B cell (primary cell): ENCODE data around the gene ANKRD10. TPM values are rescaled to one million over a fixed set of nuclear protein-coding genes. Genes with fewer than 3 reads are reported as not detected.

Experiments used
- ATAC-seq: fragments of 200-7000 bp; cut with Tn5 transposase; one replicate; pipeline ENCODE4 v1.10.0; 2021; ENCODE audit warnings: low read depth, mild to moderate bottlenecking, moderate number of reproducible peaks, moderate library complexity
- CTCF ChIA-PET: fragments of 350-600 bp; sonication (Branson Sonifier 250); formaldehyde crosslinking; loops from one replicate; lab custom pipeline; 2021; ENCODE audit warnings: antibody characterized with exemption, inconsistent platforms; lab: Charles Lee
- POLR2A ChIA-PET: fragments of 350-600 bp; sonication (Branson Sonifier 250); formaldehyde crosslinking; loops from one replicate; lab custom pipeline; 2021; ENCODE audit warnings: antibody characterized with exemption; lab: Charles Lee
- DNase-seq: peaks from one replicate; pipeline ENCODE4 v3.0.0; 2013
- H2AFZ ChIP-seq: 2 replicates; pipeline ENCODE4 v1.6.1; 2012; ENCODE audit warnings: mild to moderate bottlenecking, low read depth, low read length; ENCODE audit not compliant: insufficient read depth, poor library complexity, severe bottlenecking
- H3K27ac ChIP-seq, 2 donors: 1 replicate in 1 of 2; 2 replicates in 1 of 2; pipeline ENCODE4 v1.5.1; 2012 to 2013; ENCODE audit warnings: low read length in 2 of 2, mild to moderate bottlenecking in 2 of 2, moderate library complexity in 1 of 2
- H3K27me3 ChIP-seq, 4 experiments: fragments of 200-600 bp in 1 of 4; sonication (generic) in 1 of 4; replicated peaks in 1 of 4; 1 replicate in 2 of 4; 2 replicates in 2 of 4; pipeline versions ENCODE4 v1.6.1 to v1.7.0; 2013 to 2016; ENCODE audit warnings: low read length in 3 of 4, mild to moderate bottlenecking in 2 of 4, mixed read lengths in 1 of 4, moderate library complexity in 1 of 4; ENCODE audit not compliant: insufficient read depth in 4 of 4, control insufficient read depth in 3 of 4; ENCODE audit errors: control extremely low read depth in 1 of 4
- H3K36me3 ChIP-seq, 2 experiments: replicated peaks in 1 of 2; 1 replicate in 1 of 2; 2 replicates in 1 of 2; pipeline versions ENCODE4 v1.6.1 to v1.7.1; 2013; ENCODE audit warnings: low read length in 1 of 2; ENCODE audit not compliant: insufficient read depth in 2 of 2, control insufficient read depth in 1 of 2; ENCODE audit errors: control extremely low read depth in 1 of 2, extremely low read depth in 1 of 2
- H3K4me1 ChIP-seq, 2 donors: fragments of 200-600 bp in 1 of 2; sonication (generic) in 1 of 2; 1 replicate in 1 of 2; 2 replicates in 1 of 2; pipeline versions ENCODE4 v1.5.1 to v1.6.1; 2013 to 2017; ENCODE audit warnings: low read length in 2 of 2; ENCODE audit not compliant: control insufficient read depth in 2 of 2, insufficient read depth in 2 of 2
- H3K4me2 ChIP-seq: replicated peaks from 2 replicates; pipeline ENCODE3; 2012; ENCODE audit warnings: mild to moderate bottlenecking, low read depth, low read length; ENCODE audit not compliant: poor library complexity, severe bottlenecking
- H3K4me3 ChIP-seq, 5 experiments: fragments of 200-600 bp in 1 of 5; sonication (generic) in 1 of 5; 1 replicate in 3 of 5; 2 replicates in 2 of 5; pipeline versions ENCODE4 v1.5.1 to v1.7.0; 2011 to 2016; ENCODE audit warnings: low read length in 4 of 5, mild to moderate bottlenecking in 4 of 5, low read depth in 2 of 5, control low read depth in 1 of 5, moderate library complexity in 1 of 5; ENCODE audit not compliant: insufficient read depth in 1 of 5; ENCODE audit errors: control extremely low read depth in 1 of 5, extremely low read depth in 1 of 5
- H3K79me2 ChIP-seq: fragments of 200-600 bp; sonication (generic); one replicate; pipeline ENCODE4 v1.6.0; 2016; ENCODE audit warnings: low read length; ENCODE audit not compliant: control insufficient read depth, insufficient read depth
- H3K9ac ChIP-seq: fragments of 200-600 bp; sonication (generic); 2 replicates; pipeline ENCODE4 v1.6.1; 2017; ENCODE audit warnings: mild to moderate bottlenecking, low read length, moderate library complexity
- H3K9me3 ChIP-seq, 3 donors: one replicate each; pipeline versions ENCODE4 v1.6.1 to v1.7.1; 2013; ENCODE audit warnings: low read length in 2 of 3; ENCODE audit not compliant: control insufficient read depth in 2 of 3, insufficient read depth in 1 of 3; ENCODE audit errors: control extremely low read depth in 1 of 3
- H4K20me1 ChIP-seq: 2 replicates; pipeline ENCODE4 v1.6.0; 2012; ENCODE audit warnings: mild to moderate bottlenecking, low read length; ENCODE audit not compliant: insufficient read depth, control insufficient read depth, poor library complexity, severe bottlenecking
- H3K27ac Mint-ChIP-seq: one replicate; pipeline ENCODE4 v1.8.0; 2021; ENCODE audit warnings: mixed read lengths
- H3K27me3 Mint-ChIP-seq: one replicate; pipeline ENCODE4 v1.8.0; 2021; ENCODE audit warnings: mixed read lengths
- H3K4me1 Mint-ChIP-seq: one replicate; pipeline ENCODE4 v1.8.0; 2021; ENCODE audit warnings: mixed read lengths
- H3K4me3 Mint-ChIP-seq: one replicate; pipeline ENCODE4 v1.8.0; 2021; ENCODE audit warnings: mixed read lengths
- H3K9me3 Mint-ChIP-seq: one replicate; pipeline ENCODE4 v1.8.0; 2022; ENCODE audit warnings: mixed read lengths; ENCODE audit not compliant: insufficient read depth
- EZH2 ChIP-seq: IDR thresholded peaks from 2 replicates; pipeline ENCODE4 v1.6.1; 2012; ENCODE audit warnings: borderline replicate concordance, low read depth, mild to moderate bottlenecking, moderate library complexity, low read length; ENCODE audit not compliant: insufficient read depth, poor library complexity, severe bottlenecking
- WGBS: methylation state at CpG from one replicate; pipeline ENCODE4 v1.1.5; 2013; ENCODE audit warnings: missing lambda C conversion rate; ENCODE audit not compliant: insufficient coverage; 5-methylcytosine and 5-hydroxymethylcytosine counted together
- intact Hi-C: fragments of 100-400 bp; cut with micrococcal nuclease; formaldehyde crosslinking; loops from one replicate; pipeline ENCODE4 v1.10.0; 2022
- polyA plus RNA-seq: library from polyadenylated mRNA; depleted of rRNA; stranded (reverse); fragments of >200 nt; gene quantifications from 2 replicates; pipeline ENCODE4 v1.2.3, GENCODE V29; 2012
- total RNA-seq, 2 donors: library from RNA; stranded (reverse); fragments of 120-200 nt in 1 of 2; gene quantifications; 1 replicate in 1 of 2; 2 replicates in 1 of 2; pipeline versions ENCODE4 v1.2.3 to v1.2.4, GENCODE V29; 2013 to 2022
- TF ChIP-seq, protein P1 (sequence below): fragments of 200-600 bp; IDR thresholded peaks from one replicate; pipeline ENCODE4 v1.8.0; 2022; ENCODE audit warnings: antibody characterized with exemption, mild to moderate bottlenecking

ANKRD10 gene
- total and polyA plus RNA-seq, 2 donors (not counting 1 experiment from before 2014, with no cell fraction given) = 142 to 256 TPM

DNA sequence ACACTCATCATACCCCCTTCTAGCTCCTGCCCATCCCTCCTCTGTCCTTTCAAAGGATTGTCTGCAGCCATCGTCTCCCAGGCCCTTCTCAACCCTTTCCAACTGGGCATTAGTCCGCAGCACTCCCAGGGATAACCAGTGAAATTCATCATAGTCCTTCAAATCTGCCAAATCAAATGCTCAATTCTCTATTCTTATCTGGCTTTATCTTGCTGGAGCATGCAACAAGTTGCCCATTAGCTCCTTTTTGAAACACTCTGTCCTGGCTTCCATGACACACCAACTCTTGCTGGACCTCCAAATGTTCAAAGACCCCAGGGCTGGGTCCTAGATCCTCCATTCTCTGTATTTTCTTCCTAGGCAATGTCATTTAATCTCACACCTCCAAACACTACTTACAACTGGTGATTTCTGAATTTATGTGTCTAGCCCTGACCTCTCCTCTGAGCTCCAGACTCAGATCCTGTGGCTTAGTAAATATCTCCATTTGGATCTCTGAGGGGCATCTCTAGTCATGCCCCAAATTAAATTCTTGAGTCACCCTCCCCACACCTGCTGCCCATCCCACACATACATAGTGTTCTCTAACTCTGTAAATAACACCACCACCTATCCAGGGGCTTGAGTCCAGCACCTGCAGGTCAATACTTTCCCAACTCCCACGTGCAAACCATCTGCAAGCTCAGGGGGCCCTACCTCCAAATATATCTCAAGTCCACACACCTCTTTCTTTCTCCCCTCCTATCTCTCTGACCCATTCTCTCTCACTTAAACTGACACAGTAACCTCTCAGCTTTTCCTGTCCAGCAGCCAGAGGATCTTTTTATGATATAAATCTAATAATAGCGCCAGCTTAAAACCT is 9.1 kb upstream of the ANKRD10 start:
- H3K79me2 ChIP-seq = no peaks in the 10 kb centered on the region
- no peak overlapping the region for H3K27ac Mint-ChIP-seq
- H3K4me3 Mint-ChIP-seq = no peak overlapping the region
- H4K20me1 ChIP-seq = no peaks in the 10 kb centered on the region
- H3K9ac ChIP-seq = no peak overlapping the region
- peaks cover 19% of the 10 kb centered on the region for H3K4me1 Mint-ChIP-seq
- H3K36me3 ChIP-seq = no peaks in the 10 kb centered on the region
- ATAC-seq (no peak), DNase-seq (no peak)
- TF ChIP-seq EZH2 = no peak
- TF ChIP-seq, protein P1, sequence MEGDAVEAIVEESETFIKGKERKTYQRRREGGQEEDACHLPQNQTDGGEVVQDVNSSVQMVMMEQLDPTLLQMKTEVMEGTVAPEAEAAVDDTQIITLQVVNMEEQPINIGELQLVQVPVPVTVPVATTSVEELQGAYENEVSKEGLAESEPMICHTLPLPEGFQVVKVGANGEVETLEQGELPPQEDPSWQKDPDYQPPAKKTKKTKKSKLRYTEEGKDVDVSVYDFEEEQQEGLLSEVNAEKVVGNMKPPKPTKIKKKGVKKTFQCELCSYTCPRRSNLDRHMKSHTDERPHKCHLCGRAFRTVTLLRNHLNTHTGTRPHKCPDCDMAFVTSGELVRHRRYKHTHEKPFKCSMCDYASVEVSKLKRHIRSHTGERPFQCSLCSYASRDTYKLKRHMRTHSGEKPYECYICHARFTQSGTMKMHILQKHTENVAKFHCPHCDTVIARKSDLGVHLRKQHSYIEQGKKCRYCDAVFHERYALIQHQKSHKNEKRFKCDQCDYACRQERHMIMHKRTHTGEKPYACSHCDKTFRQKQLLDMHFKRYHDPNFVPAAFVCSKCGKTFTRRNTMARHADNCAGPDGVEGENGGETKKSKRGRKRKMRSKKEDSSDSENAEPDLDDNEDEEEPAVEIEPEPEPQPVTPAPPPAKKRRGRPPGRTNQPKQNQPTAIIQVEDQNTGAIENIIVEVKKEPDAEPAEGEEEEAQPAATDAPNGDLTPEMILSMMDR = no peak
- peaks cover 49% of the 10 kb centered on the region for H3K27me3 Mint-ChIP-seq
- CTCF ChIA-PET = interaction anchor here (1.4 to 2.7 kb wide), 3 partner anchors 9 to 468 kb away, joined by 3 to 10 read pairs (median 5); partner anchors contain the start of gene ANKRD10
- H3K4me1 ChIP-seq = peaks cover 13 to 19% of the 10 kb centered on the region in 2 donors
- H3K9me3 ChIP-seq = peaks cover 0 to under 1% (median 0%) of the 10 kb centered on the region in 3 donors
- H3K27ac ChIP-seq = no peak overlapping the region
- POLR2A ChIA-PET = no interaction called here
- intact Hi-C loops = no loop called here
- H3K9me3 Mint-ChIP-seq = no peaks in the 10 kb centered on the region
- no peak overlapping the region for H3K4me2 ChIP-seq
- H3K4me3 ChIP-seq = no peak overlapping the region
- peaks cover 0 to 12% (median 4%) of the 10 kb centered on the region in 4 experiments for H3K27me3 ChIP-seq
- no peak overlapping the region for H2AFZ ChIP-seq
- WGBS = 87% methylated on average over 3 of the region's 4 CpGs

DNA sequence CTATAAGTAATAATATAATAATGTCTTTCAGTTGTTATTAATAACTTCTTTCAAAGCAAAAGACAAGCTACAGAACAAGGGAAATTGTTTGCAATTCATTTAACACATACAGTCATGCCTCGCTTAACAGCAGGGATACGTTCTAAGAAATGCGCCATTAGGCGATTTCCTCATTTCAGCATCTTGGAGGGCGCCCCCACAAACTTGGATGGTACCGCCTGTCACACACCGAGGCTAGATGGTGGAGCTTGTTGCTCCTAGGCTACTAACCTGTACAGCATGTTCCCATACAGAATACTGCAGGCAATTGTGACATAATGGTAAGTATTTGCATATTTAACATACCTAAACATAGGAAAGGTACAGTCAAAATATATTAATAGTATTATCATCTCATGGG is 8.2 kb upstream of the ANKRD10 start:
- Mint-ChIP-seq H3K27me3 (peaks cover 45% of the 10 kb centered on the region), H3K4me3 (no peak overlapping the region), H3K9me3 (no peaks in the 10 kb centered on the region), H3K4me1 (peaks cover 19% of the 10 kb centered on the region), H3K27ac (no peak overlapping the region)
- 100% methylated on average over 2 of the region's 7 CpGs for WGBS
- no peak overlapping the region for H3K4me2 ChIP-seq
- H3K27me3 ChIP-seq = peaks cover 0 to 12% (median 2%) of the 10 kb centered on the region in 4 experiments
- intact Hi-C loops = no loop called here
- H3K9ac ChIP-seq = no peak overlapping the region
- no peak overlapping the region for H3K27ac ChIP-seq
- H3K36me3 ChIP-seq = no peaks in the 10 kb centered on the region
- CTCF ChIA-PET = interaction anchor here (1.5 kb wide), 1 partner anchor 467 kb away, joined by 5 read pairs; no protein-coding TSS in a partner anchor
- no peak for ATAC-seq
- H3K4me1 ChIP-seq = peaks cover 13 to 19% of the 10 kb centered on the region in 2 donors
- no peak overlapping the region for H3K4me3 ChIP-seq
- no peak for DNase-seq
- TF ChIP-seq EZH2 = no peak
- TF ChIP-seq, protein P1 = no peak
- POLR2A ChIA-PET = no interaction called here
- no peak overlapping the region for H2AFZ ChIP-seq
- H3K79me2 ChIP-seq = no peaks in the 10 kb centered on the region
- no peaks in the 10 kb centered on the region for H3K9me3 ChIP-seq
- no peaks in the 10 kb centered on the region for H4K20me1 ChIP-seq
